Aortic smooth muscle cell (primary cell): ENCODE results near the gene PDE8A. TPM values are rescaled to one million over a fixed set of nuclear protein-coding genes. Genes with fewer than 3 reads are reported as not detected.

ENCODE experiments used
- total RNA-seq: library from RNA; depleted of rRNA; stranded (reverse); fragments of >200 nt; gene quantifications from 2 replicates; pipeline ENCODE4 v1.2.3, GENCODE V29; 2014

PDE8A gene, protein sequence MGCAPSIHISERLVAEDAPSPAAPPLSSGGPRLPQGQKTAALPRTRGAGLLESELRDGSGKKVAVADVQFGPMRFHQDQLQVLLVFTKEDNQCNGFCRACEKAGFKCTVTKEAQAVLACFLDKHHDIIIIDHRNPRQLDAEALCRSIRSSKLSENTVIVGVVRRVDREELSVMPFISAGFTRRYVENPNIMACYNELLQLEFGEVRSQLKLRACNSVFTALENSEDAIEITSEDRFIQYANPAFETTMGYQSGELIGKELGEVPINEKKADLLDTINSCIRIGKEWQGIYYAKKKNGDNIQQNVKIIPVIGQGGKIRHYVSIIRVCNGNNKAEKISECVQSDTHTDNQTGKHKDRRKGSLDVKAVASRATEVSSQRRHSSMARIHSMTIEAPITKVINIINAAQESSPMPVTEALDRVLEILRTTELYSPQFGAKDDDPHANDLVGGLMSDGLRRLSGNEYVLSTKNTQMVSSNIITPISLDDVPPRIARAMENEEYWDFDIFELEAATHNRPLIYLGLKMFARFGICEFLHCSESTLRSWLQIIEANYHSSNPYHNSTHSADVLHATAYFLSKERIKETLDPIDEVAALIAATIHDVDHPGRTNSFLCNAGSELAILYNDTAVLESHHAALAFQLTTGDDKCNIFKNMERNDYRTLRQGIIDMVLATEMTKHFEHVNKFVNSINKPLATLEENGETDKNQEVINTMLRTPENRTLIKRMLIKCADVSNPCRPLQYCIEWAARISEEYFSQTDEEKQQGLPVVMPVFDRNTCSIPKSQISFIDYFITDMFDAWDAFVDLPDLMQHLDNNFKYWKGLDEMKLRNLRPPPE
- 26.3 and 32.5 TPM in 2 replicates for total RNA-seq

GRCh38 chr15:84981711-84982300, at the start of gene PDE8A:
Gene PDE8A, plus strand, starts transcription at chr15:84981856. Its CDS starts 307 bp downstream, at chr15:84982163.

Other genes with a start within 250 kb of the PDE8A start
- 3.3 and 4.9 TPM in 2 replicates for gene ZNF592, start 233.3 kb upstream of the PDE8A start, total RNA-seq
- 1.1 and 2.6 TPM in 2 replicates for gene ALPK3, start 164.5 kb upstream of the PDE8A start, total RNA-seq
- not detected in 2 replicates for gene SLC28A1, start 97.2 kb upstream of the PDE8A start, total RNA-seq